SH-SY5Y (cell line): ENCODE measurements around the gene CCSER2.

Experiments
- GATA2 ChIP-seq: IDR thresholded peaks from 2 replicates; pipeline ENCODE4 v1.6.1; 2011; ENCODE audit warnings: mild to moderate bottlenecking, low read depth, low read length
- GATA3 ChIP-seq: IDR thresholded peaks from 2 replicates; pipeline ENCODE4 v1.6.1; 2011; ENCODE audit warnings: low read depth, mild to moderate bottlenecking, low read length, moderate library complexity

DNA sequence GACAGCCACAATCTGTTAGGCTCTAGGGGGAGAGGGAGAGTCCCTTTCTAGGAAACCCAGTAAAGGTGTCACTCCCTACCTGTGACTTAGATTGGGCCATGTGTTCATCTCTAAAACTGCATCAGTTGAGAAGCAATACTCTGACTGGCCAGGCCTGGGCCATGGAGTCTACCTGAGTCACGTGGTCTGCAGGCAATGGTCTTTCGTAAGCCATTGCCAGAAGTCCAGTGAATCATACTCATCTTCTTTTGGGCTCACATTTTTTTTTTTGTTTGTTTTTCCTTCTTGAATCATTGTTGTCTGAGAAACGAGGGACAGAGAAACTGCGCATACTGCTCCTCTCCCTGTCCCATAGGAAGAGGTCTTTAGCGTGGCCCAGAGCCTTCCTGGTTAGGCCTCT lies 215.6 kb downstream of the CCSER2 start:
- TF ChIP-seq GATA2 = no peak
- no peak for TF ChIP-seq GATA3
